ENCODE measurements around the gene XPR1. TPM values are rescaled to one million over a fixed set of nuclear protein-coding genes. Genes with fewer than 3 reads are reported as not detected.

The XPR1 gene
- total and polyA plus RNA-seq, 2 of the 8 experiments (the other 6 are each of a cell fraction or from before 2014, with no cell fraction given): 28.6 to 43.9 TPM

- Histone ChIP-seq H3K4me2 (ENCODE audit: insufficient read depth in 1 of 2, low read depth in 2 of 2, low read length in 2 of 2) (no peak overlapping the region), H3K36me3 (ENCODE audit: control insufficient read depth in 2 of 4, insufficient read depth in 4 of 4, low read length in 3 of 4) (no peaks in the 10 kb centered on the region; a peak in 1 of 8 replicates), H3K23me2 (ENCODE audit: low read depth, low read length) (no peaks in the 10 kb centered on the region), H2BK20ac (ENCODE audit: low read length) (no peak overlapping the region), H3K4ac (replicated peaks; ENCODE audit: insufficient read length, low read depth, low read length) (no peak overlapping the region), H2BK12ac (ENCODE audit: low read depth, low read length) (no peak overlapping the region), H3K14ac (ENCODE audit: insufficient read length) (no peak overlapping the region), H2AK5ac (ENCODE audit: low read depth, low read length) (no peak overlapping the region), H3K56ac (replicated peaks; ENCODE audit: insufficient read length, low read depth, low read length) (no peak overlapping the region), H3K27ac (ENCODE audit: low read depth, low read length) (no peak overlapping the region), H2BK5ac (ENCODE audit: low read depth, low read length) (no peak overlapping the region), H3K23ac (ENCODE audit: insufficient read length) (no peak overlapping the region), H2AFZ (ENCODE audit: low read length) (no peak overlapping the region), H3K18ac (ENCODE audit: extremely low read depth, low read length) (no peak overlapping the region), H3K4me1 (replicated peaks in 1 of 4; ENCODE audit: control insufficient read depth in 3 of 4, insufficient read depth in 4 of 4, low read length in 3 of 4) (no peaks in the 10 kb centered on the region), H4K5ac (ENCODE audit: insufficient read length, low read depth, low read length) (no peak overlapping the region), H4K20me1 (replicated peaks in 1 of 2; ENCODE audit: control insufficient read depth in 1 of 2, insufficient read depth in 2 of 2, low read length in 2 of 2) (no peaks in the 10 kb centered on the region), H2BK15ac (ENCODE audit: low read length) (no peak overlapping the region), H3K4me3 (ENCODE audit: extremely low read depth in 1 of 4, insufficient read depth in 2 of 4, low read depth in 3 of 4, low read length in 4 of 4) (no peak overlapping the region), H3K79me1 (ENCODE audit: low read depth, low read length) (no peaks in the 10 kb centered on the region; the same call in 1 of the 2 replicates), H3K27me3 (replicated peaks in 1 of 4; ENCODE audit: control insufficient read depth in 3 of 4, extremely low read depth in 1 of 4, insufficient read depth in 3 of 4, low read length in 3 of 4) (no peaks in the 10 kb centered on the region), H3K79me2 (ENCODE audit: control insufficient read depth in 1 of 2, insufficient read depth in 2 of 2, low read length in 2 of 2) (peaks cover 0 to 8% of the 10 kb centered on the region in 2 experiments; a peak in 1 of 4 replicates), H4K91ac (replicated peaks; ENCODE audit: insufficient read length, low read length) (no peak overlapping the region), H2BK120ac (replicated peaks; ENCODE audit: low read depth, low read length) (no peak overlapping the region), H3K9ac (replicated peaks in 1 of 4; ENCODE audit: extremely low read depth in 1 of 4, low read depth in 3 of 4, low read length in 3 of 4) (no peak overlapping the region), H4K8ac (ENCODE audit: extremely low read depth, insufficient read depth, low read length) (no peak overlapping the region), H3K9me3 (ENCODE audit: insufficient read depth in 2 of 2, low read depth in 1 of 2, low read length in 1 of 2) (no peaks in the 10 kb centered on the region)
- TF ChIP-seq MAFK (IDR thresholded peaks at IDR 0.05; ENCODE audit: low read depth, low read length) (peak; percentile 31; the same call in 1 of the 2 replicates), SRF (IDR thresholded peaks at IDR 0.05; ENCODE audit: low read depth, low read length) (no peak)
- ChIA-PET CTCF (ENCODE audit: partially characterized antibody) (interaction anchor here (1.4 kb wide), 1 partner anchor 8 kb away, joined by 3 read pairs; no protein-coding TSS in a partner anchor), POLR2A (ENCODE audit: partially characterized antibody) (no interaction called here)
- no peak for DNase-seq (ENCODE audit: low read depth in 1 of 2, low spot score in 2 of 2)
- no peak for FAIRE-seq
Measured at GRCh38 chr1:180769889-180770288, 138.1 kb downstream of the XPR1 start.

All from H1 (cell line).